Measurements from ENCODE around the gene THRSP. TPM values are rescaled to one million over a fixed set of nuclear protein-coding genes. Genes with fewer than 3 reads are reported as not detected.

The THRSP gene
- total and polyA plus RNA-seq, 2 experiments from 2014 or later = not detected

DNA sequence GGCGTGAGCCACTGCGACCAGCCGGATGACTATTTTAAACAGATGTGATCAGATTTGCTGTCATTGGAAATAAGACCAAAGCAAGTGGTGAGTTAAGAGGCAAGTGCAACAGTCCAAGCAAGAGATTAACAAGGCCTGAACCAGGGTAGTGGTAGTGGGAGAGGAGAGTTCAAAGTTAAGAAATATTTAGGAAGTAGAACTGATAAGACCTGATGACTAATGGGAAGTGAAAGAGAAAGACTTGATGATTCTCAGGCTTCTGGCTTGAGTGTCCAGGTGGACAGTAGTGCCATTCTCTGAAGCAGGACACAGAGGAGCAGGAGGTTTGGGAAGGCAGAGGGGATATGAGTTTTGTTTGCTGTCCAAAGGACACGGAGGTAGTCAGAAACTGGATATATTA is 8.8 kb downstream of the THRSP start:
- Mint-ChIP-seq H3K4me1 (no peaks in the 10 kb centered on the region), H3K27me3 (ENCODE audit: insufficient read depth, low read depth, poor library complexity) (no peaks in the 10 kb centered on the region), H3K9me3 (no peaks in the 10 kb centered on the region), H3K4me3 (no peak overlapping the region), H3K27ac (no peak overlapping the region), H3K36me3 (ENCODE audit: low read depth) (peaks cover 30% of the 10 kb centered on the region)
- TF ChIP-seq, protein P1, sequence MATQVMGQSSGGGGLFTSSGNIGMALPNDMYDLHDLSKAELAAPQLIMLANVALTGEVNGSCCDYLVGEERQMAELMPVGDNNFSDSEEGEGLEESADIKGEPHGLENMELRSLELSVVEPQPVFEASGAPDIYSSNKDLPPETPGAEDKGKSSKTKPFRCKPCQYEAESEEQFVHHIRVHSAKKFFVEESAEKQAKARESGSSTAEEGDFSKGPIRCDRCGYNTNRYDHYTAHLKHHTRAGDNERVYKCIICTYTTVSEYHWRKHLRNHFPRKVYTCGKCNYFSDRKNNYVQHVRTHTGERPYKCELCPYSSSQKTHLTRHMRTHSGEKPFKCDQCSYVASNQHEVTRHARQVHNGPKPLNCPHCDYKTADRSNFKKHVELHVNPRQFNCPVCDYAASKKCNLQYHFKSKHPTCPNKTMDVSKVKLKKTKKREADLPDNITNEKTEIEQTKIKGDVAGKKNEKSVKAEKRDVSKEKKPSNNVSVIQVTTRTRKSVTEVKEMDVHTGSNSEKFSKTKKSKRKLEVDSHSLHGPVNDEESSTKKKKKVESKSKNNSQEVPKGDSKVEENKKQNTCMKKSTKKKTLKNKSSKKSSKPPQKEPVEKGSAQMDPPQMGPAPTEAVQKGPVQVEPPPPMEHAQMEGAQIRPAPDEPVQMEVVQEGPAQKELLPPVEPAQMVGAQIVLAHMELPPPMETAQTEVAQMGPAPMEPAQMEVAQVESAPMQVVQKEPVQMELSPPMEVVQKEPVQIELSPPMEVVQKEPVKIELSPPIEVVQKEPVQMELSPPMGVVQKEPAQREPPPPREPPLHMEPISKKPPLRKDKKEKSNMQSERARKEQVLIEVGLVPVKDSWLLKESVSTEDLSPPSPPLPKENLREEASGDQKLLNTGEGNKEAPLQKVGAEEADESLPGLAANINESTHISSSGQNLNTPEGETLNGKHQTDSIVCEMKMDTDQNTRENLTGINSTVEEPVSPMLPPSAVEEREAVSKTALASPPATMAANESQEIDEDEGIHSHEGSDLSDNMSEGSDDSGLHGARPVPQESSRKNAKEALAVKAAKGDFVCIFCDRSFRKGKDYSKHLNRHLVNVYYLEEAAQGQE (IDR thresholded peaks at IDR 0.05; ENCODE audit: unreplicated experiment) = no peak
- no peak for TF ChIP-seq NANOG (IDR thresholded peaks at IDR 0.05; ENCODE audit: borderline replicate concordance)
- TF ChIP-seq, protein P2, sequence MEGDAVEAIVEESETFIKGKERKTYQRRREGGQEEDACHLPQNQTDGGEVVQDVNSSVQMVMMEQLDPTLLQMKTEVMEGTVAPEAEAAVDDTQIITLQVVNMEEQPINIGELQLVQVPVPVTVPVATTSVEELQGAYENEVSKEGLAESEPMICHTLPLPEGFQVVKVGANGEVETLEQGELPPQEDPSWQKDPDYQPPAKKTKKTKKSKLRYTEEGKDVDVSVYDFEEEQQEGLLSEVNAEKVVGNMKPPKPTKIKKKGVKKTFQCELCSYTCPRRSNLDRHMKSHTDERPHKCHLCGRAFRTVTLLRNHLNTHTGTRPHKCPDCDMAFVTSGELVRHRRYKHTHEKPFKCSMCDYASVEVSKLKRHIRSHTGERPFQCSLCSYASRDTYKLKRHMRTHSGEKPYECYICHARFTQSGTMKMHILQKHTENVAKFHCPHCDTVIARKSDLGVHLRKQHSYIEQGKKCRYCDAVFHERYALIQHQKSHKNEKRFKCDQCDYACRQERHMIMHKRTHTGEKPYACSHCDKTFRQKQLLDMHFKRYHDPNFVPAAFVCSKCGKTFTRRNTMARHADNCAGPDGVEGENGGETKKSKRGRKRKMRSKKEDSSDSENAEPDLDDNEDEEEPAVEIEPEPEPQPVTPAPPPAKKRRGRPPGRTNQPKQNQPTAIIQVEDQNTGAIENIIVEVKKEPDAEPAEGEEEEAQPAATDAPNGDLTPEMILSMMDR (conservative IDR thresholded peaks at IDR 0.05; ENCODE audit: low read depth in 2 of 2) = no peak
- TF ChIP-seq POLR2AphosphoS5 (IDR thresholded peaks at IDR 0.05; ENCODE audit: low read depth) = no peak
- TF ChIP-seq EZH2 (IDR thresholded peaks at IDR 0.05; ENCODE audit: low read depth, unreplicated experiment) = no peak
- TF ChIP-seq STAT1 (IDR thresholded peaks at IDR 0.05; ENCODE audit: unreplicated experiment) = no peak
- TF ChIP-seq CREB1 (CRISPR knock-in tag; IDR thresholded peaks at IDR 0.05; ENCODE audit: low read depth) = no peak
- TF ChIP-seq EZH2phosphoT487 (IDR thresholded peaks at IDR 0.05; ENCODE audit: unreplicated experiment) = no peak
- TF ChIP-seq, protein P3, sequence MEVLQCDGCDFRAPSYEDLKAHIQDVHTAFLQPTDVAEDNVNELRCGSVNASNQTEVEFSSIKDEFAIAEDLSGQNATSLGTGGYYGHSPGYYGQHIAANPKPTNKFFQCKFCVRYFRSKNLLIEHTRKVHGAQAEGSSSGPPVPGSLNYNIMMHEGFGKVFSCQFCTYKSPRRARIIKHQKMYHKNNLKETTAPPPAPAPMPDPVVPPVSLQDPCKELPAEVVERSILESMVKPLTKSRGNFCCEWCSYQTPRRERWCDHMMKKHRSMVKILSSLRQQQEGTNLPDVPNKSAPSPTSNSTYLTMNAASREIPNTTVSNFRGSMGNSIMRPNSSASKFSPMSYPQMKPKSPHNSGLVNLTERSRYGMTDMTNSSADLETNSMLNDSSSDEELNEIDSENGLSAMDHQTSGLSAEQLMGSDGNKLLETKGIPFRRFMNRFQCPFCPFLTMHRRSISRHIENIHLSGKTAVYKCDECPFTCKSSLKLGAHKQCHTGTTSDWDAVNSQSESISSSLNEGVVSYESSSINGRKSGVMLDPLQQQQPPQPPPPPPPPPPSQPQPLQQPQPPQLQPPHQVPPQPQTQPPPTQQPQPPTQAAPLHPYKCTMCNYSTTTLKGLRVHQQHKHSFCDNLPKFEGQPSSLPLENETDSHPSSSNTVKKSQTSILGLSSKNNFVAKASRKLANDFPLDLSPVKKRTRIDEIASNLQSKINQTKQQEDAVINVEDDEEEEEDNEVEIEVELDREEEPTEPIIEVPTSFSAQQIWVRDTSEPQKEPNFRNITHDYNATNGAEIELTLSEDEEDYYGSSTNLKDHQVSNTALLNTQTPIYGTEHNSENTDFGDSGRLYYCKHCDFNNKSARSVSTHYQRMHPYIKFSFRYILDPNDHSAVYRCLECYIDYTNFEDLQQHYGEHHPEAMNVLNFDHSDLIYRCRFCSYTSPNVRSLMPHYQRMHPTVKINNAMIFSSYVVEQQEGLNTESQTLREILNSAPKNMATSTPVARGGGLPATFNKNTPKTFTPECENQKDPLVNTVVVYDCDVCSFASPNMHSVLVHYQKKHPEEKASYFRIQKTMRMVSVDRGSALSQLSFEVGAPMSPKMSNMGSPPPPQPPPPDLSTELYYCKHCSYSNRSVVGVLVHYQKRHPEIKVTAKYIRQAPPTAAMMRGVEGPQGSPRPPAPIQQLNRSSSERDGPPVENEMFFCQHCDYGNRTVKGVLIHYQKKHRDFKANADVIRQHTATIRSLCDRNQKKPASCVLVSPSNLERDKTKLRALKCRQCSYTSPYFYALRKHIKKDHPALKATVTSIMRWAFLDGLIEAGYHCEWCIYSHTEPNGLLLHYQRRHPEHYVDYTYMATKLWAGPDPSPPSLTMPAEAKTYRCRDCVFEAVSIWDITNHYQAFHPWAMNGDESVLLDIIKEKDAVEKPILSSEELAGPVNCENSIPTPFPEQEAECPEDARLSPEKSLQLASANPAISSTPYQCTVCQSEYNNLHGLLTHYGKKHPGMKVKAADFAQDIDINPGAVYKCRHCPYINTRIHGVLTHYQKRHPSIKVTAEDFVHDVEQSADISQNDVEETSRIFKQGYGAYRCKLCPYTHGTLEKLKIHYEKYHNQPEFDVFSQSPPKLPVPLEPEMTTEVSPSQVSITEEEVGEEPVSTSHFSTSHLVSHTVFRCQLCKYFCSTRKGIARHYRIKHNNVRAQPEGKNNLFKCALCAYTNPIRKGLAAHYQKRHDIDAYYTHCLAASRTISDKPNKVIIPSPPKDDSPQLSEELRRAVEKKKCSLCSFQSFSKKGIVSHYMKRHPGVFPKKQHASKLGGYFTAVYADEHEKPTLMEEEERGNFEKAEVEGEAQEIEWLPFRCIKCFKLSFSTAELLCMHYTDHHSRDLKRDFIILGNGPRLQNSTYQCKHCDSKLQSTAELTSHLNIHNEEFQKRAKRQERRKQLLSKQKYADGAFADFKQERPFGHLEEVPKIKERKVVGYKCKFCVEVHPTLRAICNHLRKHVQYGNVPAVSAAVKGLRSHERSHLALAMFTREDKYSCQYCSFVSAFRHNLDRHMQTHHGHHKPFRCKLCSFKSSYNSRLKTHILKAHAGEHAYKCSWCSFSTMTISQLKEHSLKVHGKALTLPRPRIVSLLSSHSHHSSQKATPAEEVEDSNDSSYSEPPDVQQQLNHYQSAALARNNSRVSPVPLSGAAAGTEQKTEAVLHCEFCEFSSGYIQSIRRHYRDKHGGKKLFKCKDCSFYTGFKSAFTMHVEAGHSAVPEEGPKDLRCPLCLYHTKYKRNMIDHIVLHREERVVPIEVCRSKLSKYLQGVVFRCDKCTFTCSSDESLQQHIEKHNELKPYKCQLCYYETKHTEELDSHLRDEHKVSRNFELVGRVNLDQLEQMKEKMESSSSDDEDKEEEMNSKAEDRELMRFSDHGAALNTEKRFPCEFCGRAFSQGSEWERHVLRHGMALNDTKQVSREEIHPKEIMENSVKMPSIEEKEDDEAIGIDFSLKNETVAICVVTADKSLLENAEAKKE (CRISPR knock-in tag; IDR thresholded peaks at IDR 0.05) = no peak
- TF ChIP-seq ZNF114 (CRISPR knock-in tag; IDR thresholded peaks at IDR 0.05) = no peak
- Histone ChIP-seq H3F3A (replicated peaks; ENCODE audit: low read depth) (peaks cover 5% of the 10 kb centered on the region; the same call in 1 of the 2 replicates), H3K9me2 (ENCODE audit: insufficient read depth) (no peaks in the 10 kb centered on the region), H2AFZ (no peak overlapping the region), H3K36me3 (ENCODE audit: insufficient read depth) (peaks cover 7% of the 10 kb centered on the region; the same call in 1 of the 2 replicates), H4K20me1 (replicated peaks; ENCODE audit: insufficient read depth) (peaks cover 21% of the 10 kb centered on the region), H3K4me1 (ENCODE audit: insufficient read depth) (no peaks in the 10 kb centered on the region), H3K4me2 (no peak overlapping the region), H3K27me3 (ENCODE audit: insufficient read depth) (no peaks in the 10 kb centered on the region), H3K79me2 (replicated peaks; ENCODE audit: insufficient read depth) (peaks cover 46% of the 10 kb centered on the region), H3K4me3 (no peak overlapping the region), H3K27ac (ENCODE audit: low read depth) (no peak overlapping the region)
- ATAC-seq (no peak), DNase-seq (ENCODE audit: low spot score) (no peak)
